ACC112 (cell line): Measurements from ENCODE around the gene PANK1.
A peak's percentile ranks its signal among the peaks of the same experiment; 100 is the strongest.

ENCODE experiments used
- H2AFZ ChIP-seq: fragments of 200-600 bp; sonication (generic); one replicate; pipeline ENCODE4 v1.6.0; 2017; ENCODE audit warnings: antibody characterized with exemption, low read length; ENCODE audit not compliant: unreplicated experiment
- H3K27ac ChIP-seq: fragments of 200-600 bp; sonication (generic); 2 replicates; pipeline ENCODE4 v1.5.1; 2014; ENCODE audit warnings: low read depth, mild to moderate bottlenecking, antibody characterized with exemption, low read length, moderate library complexity
- H3K27me3 ChIP-seq: fragments of 200-600 bp; sonication (generic); 2 replicates; pipeline ENCODE4 v1.6.1; 2014; ENCODE audit warnings: mild to moderate bottlenecking, antibody characterized with exemption, low read length, moderate library complexity, mixed read lengths; ENCODE audit not compliant: insufficient read depth
- H3K36me3 ChIP-seq: fragments of 200-600 bp; sonication (generic); 2 replicates; pipeline ENCODE4 v1.6.1; 2016; ENCODE audit warnings: mild to moderate bottlenecking, antibody characterized with exemption, low read length, moderate library complexity, mixed read lengths; ENCODE audit not compliant: insufficient read depth
- H3K4me1 ChIP-seq: fragments of 200-600 bp; sonication (generic); one replicate; pipeline ENCODE4 v1.6.1; 2016; ENCODE audit warnings: low read length, mixed read lengths; ENCODE audit not compliant: insufficient read depth, unreplicated experiment, control insufficient read depth
- H3K4me3 ChIP-seq: fragments of 200-600 bp; sonication (generic); 2 replicates; pipeline ENCODE4 v1.5.1; 2014; ENCODE audit warnings: mild to moderate bottlenecking, low read depth, low read length
- H3K79me2 ChIP-seq: fragments of 200-600 bp; sonication (generic); one replicate; pipeline ENCODE4 v1.6.0; 2016; ENCODE audit warnings: low read length; ENCODE audit not compliant: control insufficient read depth, unreplicated experiment, insufficient read depth

The PANK1 gene

DNA sequence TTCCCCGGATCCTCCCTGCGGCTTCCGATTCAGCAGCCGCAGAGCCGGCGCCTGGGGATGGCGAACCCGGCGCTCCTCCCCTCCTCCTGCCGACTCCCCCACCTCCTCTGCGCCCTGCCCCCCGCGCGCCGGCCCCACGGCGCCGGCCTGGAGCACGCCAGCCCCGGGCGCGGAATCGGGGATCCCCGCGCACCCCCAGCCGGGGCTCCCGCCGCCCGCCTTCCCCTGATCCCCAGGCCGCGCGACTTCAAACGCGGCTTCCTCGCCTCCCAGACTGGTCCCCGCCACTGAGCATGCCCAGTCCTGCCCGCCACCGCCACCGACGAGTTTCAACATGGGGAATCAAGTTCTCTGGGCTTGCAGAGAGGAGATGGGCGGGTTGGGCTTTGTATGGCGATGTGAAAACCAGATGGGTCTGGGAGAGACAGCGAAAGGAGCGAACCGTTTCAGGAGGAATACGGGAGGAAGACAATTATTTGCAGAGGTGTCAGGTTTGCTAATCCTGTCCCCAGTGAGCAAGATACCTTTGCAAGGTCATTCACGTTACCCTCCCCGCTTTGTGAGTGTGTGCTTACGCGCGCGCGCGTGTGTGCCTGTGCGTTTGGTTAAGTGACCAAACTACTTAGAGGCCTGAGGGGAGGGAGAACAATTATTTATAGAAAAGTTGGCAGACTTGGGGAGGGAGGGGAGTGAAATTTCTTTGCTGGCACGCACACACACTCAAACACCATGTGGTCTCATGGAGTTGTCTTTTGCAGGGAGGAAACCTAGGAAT, at the start of gene PANK1:
TSS of gene PANK1 (minus strand) at position 276 of the 775 bp plus-strand sequence. CDS start 351 bp downstream, outside the sequence.
- Histone ChIP-seq H3K27me3 (no peaks in the 10 kb centered on the region), H3K4me1 (peaks cover 15% of the 10 kb centered on the region), H3K79me2 (peaks cover 29% of the 10 kb centered on the region), H3K27ac (peak within 1 kb of the TSS; percentile 37), H2AFZ (peak within 1 kb of the TSS; percentile 93), H3K36me3 (no peaks in the 10 kb centered on the region), H3K4me3 (peak within 1 kb of the TSS; percentile 88)

DNA sequence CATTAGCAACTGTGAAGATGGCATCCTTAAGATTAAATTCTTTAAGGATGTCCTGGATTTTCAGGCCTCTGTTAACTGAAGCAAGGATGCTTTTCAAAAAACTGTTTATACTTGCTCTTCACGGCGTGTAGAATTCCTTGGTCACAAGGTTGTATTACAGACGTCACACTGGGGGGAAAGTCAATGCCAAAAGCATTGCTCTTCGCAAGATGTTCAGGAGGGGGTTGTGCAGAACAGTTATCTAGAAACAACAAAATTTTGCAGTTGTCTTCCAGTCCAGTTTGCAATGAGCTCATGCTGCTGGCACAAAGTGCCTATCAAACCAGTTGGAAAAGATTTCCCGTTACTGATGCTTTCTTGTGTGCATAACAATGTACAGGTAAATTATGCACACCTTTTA, 48.1 kb upstream of the PANK1 start:
- Histone ChIP-seq H3K4me3 (no peak overlapping the region), H2AFZ (no peak overlapping the region), H3K4me1 (no peaks in the 10 kb centered on the region), H3K79me2 (no peaks in the 10 kb centered on the region), H3K36me3 (no peaks in the 10 kb centered on the region), H3K27me3 (no peaks in the 10 kb centered on the region), H3K27ac (no peak overlapping the region)

DNA sequence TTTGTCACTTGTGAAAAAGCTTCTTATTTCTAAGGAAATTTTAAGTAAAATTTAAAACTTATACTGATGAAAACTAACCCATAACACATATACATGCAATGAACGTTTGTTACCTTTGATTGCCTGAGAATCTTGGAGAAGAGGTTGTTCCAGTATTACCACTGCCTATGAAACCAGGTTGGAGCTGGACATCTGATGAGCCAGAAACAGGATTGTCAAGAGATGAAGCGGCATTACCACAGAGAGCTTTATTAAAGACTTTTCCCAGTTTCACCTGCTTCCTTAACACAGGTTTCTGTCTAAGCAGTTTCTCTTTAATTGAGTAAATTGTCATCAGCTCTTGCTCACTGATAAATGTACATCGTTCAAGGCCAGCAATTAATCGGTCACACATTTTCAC, 47.4 kb upstream of the PANK1 start:
- Histone ChIP-seq H2AFZ (no peak overlapping the region), H3K27me3 (no peaks in the 10 kb centered on the region), H3K79me2 (no peaks in the 10 kb centered on the region), H3K36me3 (no peaks in the 10 kb centered on the region), H3K4me3 (no peak overlapping the region), H3K27ac (no peak overlapping the region), H3K4me1 (no peaks in the 10 kb centered on the region)

DNA sequence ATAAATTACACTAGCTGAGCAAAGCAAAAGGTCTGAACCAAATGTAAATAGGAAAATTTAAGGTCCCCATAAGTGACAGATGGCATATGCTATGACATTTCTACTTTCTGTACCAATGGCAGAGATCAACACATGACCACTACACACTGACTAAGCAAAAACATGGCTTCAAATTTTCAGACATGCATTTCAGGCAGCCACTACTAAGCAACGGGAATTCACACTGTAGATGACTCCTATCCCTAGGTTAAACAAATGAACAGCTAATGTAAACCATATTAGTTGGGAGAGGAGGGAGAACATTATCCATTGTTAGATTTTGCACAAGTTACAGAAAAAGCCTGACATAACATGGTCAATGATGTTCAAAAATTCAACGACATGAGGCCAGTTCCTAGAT, 45.0 kb upstream of the PANK1 start:
- no peak overlapping the region for H3K27ac ChIP-seq
- no peaks in the 10 kb centered on the region for H3K79me2 ChIP-seq
- no peaks in the 10 kb centered on the region for H3K4me1 ChIP-seq
- no peak overlapping the region for H2AFZ ChIP-seq
- H3K4me3 ChIP-seq, result no peak overlapping the region
- no peaks in the 10 kb centered on the region for H3K27me3 ChIP-seq
- H3K36me3 ChIP-seq, result no peaks in the 10 kb centered on the region

DNA sequence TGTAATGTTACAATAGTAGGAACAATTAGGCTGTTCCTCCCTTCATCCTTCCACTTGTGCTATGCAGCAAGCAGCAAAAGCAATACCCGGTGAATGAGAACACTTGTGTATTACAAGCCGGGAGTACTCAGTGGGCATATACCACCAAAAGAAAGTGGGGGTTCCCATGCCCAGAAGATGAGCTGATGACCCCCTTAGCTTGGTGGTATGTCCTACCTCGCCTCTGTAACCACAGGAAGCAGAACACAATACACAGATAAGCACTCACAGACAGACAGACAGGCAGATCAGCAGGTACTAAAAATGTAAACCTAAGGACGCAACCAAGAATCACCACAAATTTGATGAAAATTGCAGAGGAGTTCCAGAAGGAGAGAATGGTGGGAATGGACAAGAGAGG, 40.9 kb upstream of the PANK1 start:
- Histone ChIP-seq H3K27me3 (no peaks in the 10 kb centered on the region), H3K4me3 (no peak overlapping the region), H2AFZ (no peak overlapping the region), H3K27ac (no peak overlapping the region), H3K4me1 (no peaks in the 10 kb centered on the region), H3K36me3 (no peaks in the 10 kb centered on the region), H3K79me2 (no peaks in the 10 kb centered on the region)

DNA sequence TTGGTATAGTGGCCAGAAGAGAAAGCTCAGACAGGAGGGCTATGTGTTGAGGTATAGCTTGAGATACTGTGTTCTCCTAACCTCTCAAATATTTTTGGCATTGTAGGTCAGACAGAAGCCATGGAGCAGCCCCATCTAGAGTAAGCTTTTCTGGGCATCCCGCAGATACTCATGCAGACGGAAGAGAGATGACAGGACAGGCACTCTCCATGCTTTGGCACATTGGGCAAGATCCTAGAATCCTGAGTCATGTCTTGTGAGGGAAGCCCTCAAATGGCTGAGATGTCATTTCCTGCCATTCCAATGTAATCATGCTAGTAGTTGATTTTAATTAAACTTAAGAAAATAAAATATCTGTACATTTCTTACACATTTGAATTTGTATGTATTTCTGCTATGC, 39.6 kb upstream of the PANK1 start:
- Histone ChIP-seq H2AFZ (no peak overlapping the region), H3K27me3 (no peaks in the 10 kb centered on the region), H3K79me2 (no peaks in the 10 kb centered on the region), H3K4me1 (no peaks in the 10 kb centered on the region), H3K27ac (no peak overlapping the region), H3K4me3 (no peak overlapping the region), H3K36me3 (no peaks in the 10 kb centered on the region)

DNA sequence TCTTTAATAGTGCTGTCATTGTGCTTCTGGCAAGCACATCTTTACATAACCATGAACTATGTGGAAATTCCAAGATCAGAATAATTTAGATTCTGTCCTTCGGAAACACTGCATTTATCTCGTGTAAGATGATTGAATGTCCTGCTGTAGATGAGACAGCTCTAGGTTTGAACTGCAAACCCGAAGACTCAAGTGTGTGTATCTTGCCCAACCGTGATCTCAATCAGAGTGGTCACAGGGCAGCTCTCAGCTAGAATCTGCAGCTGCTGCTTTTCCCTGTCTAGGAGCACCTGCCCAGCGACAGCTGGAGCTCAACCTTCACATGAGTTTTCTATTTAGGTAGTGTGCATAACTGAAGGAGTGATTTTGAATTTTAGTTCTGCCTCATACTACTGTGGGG, 38.8 kb upstream of the PANK1 start:
- Histone ChIP-seq H3K27me3 (no peaks in the 10 kb centered on the region), H3K4me3 (no peak overlapping the region), H3K4me1 (no peaks in the 10 kb centered on the region), H2AFZ (no peak overlapping the region), H3K79me2 (no peaks in the 10 kb centered on the region), H3K27ac (no peak overlapping the region), H3K36me3 (no peaks in the 10 kb centered on the region)

DNA sequence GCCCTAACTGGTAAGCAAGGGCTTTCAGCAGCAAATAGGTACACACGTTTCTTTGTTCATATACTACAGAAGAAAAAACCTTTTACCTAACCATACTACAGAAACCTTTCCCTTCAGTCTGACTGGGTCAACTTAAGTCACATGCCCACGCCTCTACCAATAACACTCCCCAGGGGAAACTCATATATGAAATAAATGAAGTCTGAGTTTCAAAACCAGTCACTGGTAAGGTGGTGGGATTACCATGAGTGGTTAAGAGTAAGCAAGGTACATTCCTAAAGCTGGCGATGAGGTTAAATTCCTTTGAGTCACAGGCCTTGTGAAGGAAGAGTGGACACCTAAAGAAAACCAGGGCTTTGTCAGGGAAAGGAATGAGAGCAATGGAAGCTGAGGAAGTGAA, 34.9 kb upstream of the PANK1 start:
- H3K36me3 ChIP-seq, result no peaks in the 10 kb centered on the region
- H3K4me1 ChIP-seq, result no peaks in the 10 kb centered on the region
- H2AFZ ChIP-seq, result no peak overlapping the region
- no peaks in the 10 kb centered on the region for H3K27me3 ChIP-seq
- no peak overlapping the region for H3K27ac ChIP-seq
- H3K4me3 ChIP-seq, result no peak overlapping the region
- no peaks in the 10 kb centered on the region for H3K79me2 ChIP-seq

DNA sequence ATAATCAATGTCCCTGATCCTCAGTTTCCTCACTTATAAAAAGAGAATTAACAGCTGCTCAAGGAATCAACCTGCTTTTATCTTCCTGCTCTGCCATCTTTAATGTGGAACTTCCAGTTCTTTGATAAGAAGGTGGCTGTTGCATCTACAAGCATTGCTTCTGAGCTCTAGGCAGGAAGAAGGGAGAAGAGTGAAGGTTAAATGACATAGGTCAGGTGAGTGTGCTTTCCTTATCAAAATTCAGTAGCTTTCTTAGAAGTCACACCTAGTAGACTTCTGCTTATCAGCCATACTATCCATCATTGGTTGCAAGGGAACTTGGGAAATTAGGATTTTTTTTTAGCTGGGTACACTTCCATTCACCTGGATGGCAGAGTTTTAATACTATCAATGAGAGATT, 32.3 kb upstream of the PANK1 start:
- Histone ChIP-seq H3K27me3 (no peaks in the 10 kb centered on the region), H3K4me1 (no peaks in the 10 kb centered on the region), H3K79me2 (no peaks in the 10 kb centered on the region), H3K4me3 (no peak overlapping the region), H2AFZ (no peak overlapping the region), H3K27ac (no peak overlapping the region), H3K36me3 (no peaks in the 10 kb centered on the region)

DNA sequence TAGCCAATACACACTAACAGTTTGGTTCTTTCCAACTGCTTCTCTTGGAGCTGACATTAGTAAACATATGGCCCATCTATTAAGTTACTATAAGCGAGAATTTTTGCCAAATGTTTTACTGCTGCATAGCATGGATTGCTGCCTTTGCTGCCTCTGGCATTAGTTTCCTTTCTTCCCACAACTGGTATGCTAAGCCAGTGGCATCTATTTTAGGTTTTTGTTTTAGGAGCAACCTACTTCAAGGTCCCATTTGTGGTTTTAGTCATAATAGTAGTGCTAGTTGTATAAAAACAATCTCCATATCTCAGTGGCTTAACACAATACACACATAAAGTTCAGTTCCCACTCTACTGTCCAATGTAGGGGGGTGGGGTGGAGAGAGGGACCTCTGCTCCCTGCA, 25.9 kb upstream of the PANK1 start:
- Histone ChIP-seq H3K79me2 (no peaks in the 10 kb centered on the region), H2AFZ (no peak overlapping the region), H3K36me3 (no peaks in the 10 kb centered on the region), H3K4me3 (no peak overlapping the region), H3K27ac (no peak overlapping the region), H3K4me1 (no peaks in the 10 kb centered on the region), H3K27me3 (no peaks in the 10 kb centered on the region)

DNA sequence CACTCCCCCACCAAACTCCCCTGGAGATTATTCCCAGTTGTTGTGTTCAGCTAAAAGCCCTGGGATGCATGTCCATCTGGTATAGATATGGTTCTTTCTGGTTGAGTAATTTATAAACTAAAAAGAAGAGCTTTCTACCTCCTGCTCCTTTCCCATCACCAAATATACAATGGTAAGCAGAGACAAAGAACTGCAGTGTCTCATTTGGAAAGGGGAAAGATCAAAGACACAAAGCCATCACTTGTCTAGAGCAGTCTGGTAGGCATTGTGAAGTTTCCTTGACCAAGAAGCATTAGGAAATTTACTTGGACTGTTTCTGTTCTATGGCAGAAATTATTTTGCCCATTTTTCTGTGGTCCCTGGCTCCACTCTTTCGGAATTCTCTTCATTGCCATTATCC, 24.9 kb upstream of the PANK1 start:
- Histone ChIP-seq H2AFZ (no peak overlapping the region), H3K79me2 (no peaks in the 10 kb centered on the region), H3K27ac (no peak overlapping the region), H3K4me3 (no peak overlapping the region), H3K36me3 (no peaks in the 10 kb centered on the region), H3K4me1 (no peaks in the 10 kb centered on the region), H3K27me3 (no peaks in the 10 kb centered on the region)
